Measurements from ENCODE around the gene LGALS3.

Gene LGALS3

DNA sequence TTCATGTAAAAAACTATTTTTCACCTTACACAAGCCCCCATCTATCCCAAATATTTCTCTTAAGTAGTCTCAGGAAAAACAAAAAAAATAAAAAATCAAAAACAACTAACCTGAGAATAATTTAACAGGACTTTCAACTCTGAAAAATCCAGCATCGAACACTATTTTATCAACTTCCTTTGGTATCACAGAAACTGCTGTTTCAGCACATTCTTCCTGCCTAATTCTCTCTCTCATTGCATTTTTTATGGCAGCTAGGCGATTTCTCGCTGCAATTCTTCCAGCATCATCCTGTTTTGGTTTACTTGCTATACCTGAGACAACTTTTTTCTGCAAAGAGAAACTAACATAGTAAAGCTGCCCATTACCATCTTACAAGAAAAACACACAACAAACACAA lies 29.4 kb downstream of the LGALS3 start (continued):
- no peak for TF ChIP-seq ZNF155 (tag by site-specific recombination; IDR thresholded peaks at IDR 0.05)
- no peak for TF ChIP-seq ZBTB21 (tag by site-specific recombination; IDR thresholded peaks at IDR 0.05)
- TF ChIP-seq SP7 (tag by site-specific recombination; IDR thresholded peaks at IDR 0.05), result no peak
- TF ChIP-seq KLF9 (tag by site-specific recombination; IDR thresholded peaks at IDR 0.05; ENCODE audit: low read depth), result no peak
- TF ChIP-seq BCL11A (tag by site-specific recombination; IDR thresholded peaks at IDR 0.05; ENCODE audit: low read depth), result no peak
- TF ChIP-seq ZSCAN30 (tag by site-specific recombination; IDR thresholded peaks at IDR 0.05), result no peak
- TF ChIP-seq, protein P1, sequence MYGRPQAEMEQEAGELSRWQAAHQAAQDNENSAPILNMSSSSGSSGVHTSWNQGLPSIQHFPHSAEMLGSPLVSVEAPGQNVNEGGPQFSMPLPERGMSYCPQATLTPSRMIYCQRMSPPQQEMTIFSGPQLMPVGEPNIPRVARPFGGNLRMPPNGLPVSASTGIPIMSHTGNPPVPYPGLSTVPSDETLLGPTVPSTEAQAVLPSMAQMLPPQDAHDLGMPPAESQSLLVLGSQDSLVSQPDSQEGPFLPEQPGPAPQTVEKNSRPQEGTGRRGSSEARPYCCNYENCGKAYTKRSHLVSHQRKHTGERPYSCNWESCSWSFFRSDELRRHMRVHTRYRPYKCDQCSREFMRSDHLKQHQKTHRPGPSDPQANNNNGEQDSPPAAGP (tag by site-specific recombination; IDR thresholded peaks at IDR 0.05), result no peak

GRCh38 chr14:55160989-55161388 lies 31.9 kb downstream of the LGALS3 start:
- Histone ChIP-seq H3K9me3 (ENCODE audit: control insufficient read depth, insufficient read depth, low read depth, low read length) (no peaks in the 10 kb centered on the region), H3K27ac (ENCODE audit: extremely low read depth, low read depth, low read length) (no peak overlapping the region), H3K36me3 (ENCODE audit: control insufficient read depth in 2 of 2, insufficient read depth in 1 of 2, low read length in 2 of 2) (peaks cover 67 to 83% of the 10 kb centered on the region in 2 experiments), H3K4me1 (ENCODE audit: control insufficient read depth, insufficient read depth, low read length) (no peaks in the 10 kb centered on the region), H3K4me3 (ENCODE audit: low read depth, low read length) (no peak overlapping the region)
- ChIA-PET POLR2A (interaction anchor here (1.0 kb wide), 1 partner anchor 110 kb away, joined by 4 read pairs; the partner anchor contains the start of gene MAPK1IP1L), CTCF (interaction anchor here (0.6 to 4.0 kb wide), 13 partner anchors 10 to 130 kb away, joined by 3 to 43 read pairs (median 5); partner anchors contain the start of gene MAPK1IP1L)
- TF ChIP-seq HIC1 (tag by site-specific recombination; IDR thresholded peaks at IDR 0.05) (no peak), ZFP41 (tag by site-specific recombination; IDR thresholded peaks at IDR 0.05; ENCODE audit: borderline replicate concordance) (no peak), ZNF548 (tag by site-specific recombination; IDR thresholded peaks at IDR 0.05) (no peak), ZNF555 (tag by site-specific recombination; conservative IDR thresholded peaks at IDR 0.05) (no peak), ZNF654 (tag by site-specific recombination; IDR thresholded peaks at IDR 0.05; ENCODE audit: low read depth) (peak; percentile 37), ZNF16 (tag by site-specific recombination; IDR thresholded peaks at IDR 0.05; ENCODE audit: low read depth) (no peak), SP3 (tag by site-specific recombination; IDR thresholded peaks at IDR 0.05) (no peak)

GRCh38 chr14:55170526-55170925 lies 41.5 kb downstream of the LGALS3 start:
- Histone ChIP-seq H3K36me3 (ENCODE audit: control insufficient read depth in 2 of 2, insufficient read depth in 1 of 2, low read length in 2 of 2) (peaks cover 75 to 86% of the 10 kb centered on the region in 2 experiments), H3K27ac (ENCODE audit: extremely low read depth, low read depth, low read length) (no peak overlapping the region), H3K4me1 (ENCODE audit: control insufficient read depth, insufficient read depth, low read length) (no peaks in the 10 kb centered on the region), H3K9me3 (ENCODE audit: control insufficient read depth, insufficient read depth, low read depth, low read length) (no peaks in the 10 kb centered on the region), H3K4me3 (ENCODE audit: low read depth, low read length) (no peak overlapping the region)
- ChIA-PET CTCF (interaction anchor here (0.7 to 2.1 kb wide), 2 partner anchors 10 to 11 kb away, joined by 3 to 7 read pairs; no protein-coding TSS in a partner anchor), POLR2A (no interaction called here)
- TF ChIP-seq TRIM28 (IDR thresholded peaks at IDR 0.05; ENCODE audit: borderline replicate concordance, low read length) (no peak), ZNF133 (tag by site-specific recombination; IDR thresholded peaks at IDR 0.05) (no peak), OSR2 (tag by site-specific recombination; IDR thresholded peaks at IDR 0.05) (no peak), ZNF621 (tag by site-specific recombination; IDR thresholded peaks at IDR 0.05) (no peak), ZNF157 (tag by site-specific recombination; IDR thresholded peaks at IDR 0.05) (no peak), ZNF211 (tag by site-specific recombination; IDR thresholded peaks at IDR 0.05; ENCODE audit: low read depth) (no peak), ZNF571 (tag by site-specific recombination; IDR thresholded peaks at IDR 0.05) (no peak), ZNF768 (tag by site-specific recombination; IDR thresholded peaks at IDR 0.05) (no peak), ZBTB7A (tag by site-specific recombination; IDR thresholded peaks at IDR 0.05; ENCODE audit: low read depth) (no peak), ZNF16 (tag by site-specific recombination; IDR thresholded peaks at IDR 0.05; ENCODE audit: low read depth) (no peak)
- TF ChIP-seq, protein P2, sequence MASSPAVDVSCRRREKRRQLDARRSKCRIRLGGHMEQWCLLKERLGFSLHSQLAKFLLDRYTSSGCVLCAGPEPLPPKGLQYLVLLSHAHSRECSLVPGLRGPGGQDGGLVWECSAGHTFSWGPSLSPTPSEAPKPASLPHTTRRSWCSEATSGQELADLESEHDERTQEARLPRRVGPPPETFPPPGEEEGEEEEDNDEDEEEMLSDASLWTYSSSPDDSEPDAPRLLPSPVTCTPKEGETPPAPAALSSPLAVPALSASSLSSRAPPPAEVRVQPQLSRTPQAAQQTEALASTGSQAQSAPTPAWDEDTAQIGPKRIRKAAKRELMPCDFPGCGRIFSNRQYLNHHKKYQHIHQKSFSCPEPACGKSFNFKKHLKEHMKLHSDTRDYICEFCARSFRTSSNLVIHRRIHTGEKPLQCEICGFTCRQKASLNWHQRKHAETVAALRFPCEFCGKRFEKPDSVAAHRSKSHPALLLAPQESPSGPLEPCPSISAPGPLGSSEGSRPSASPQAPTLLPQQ (tag by site-specific recombination; IDR thresholded peaks at IDR 0.05), result no peak

All from HEK293 (cell line).